GM23338 (cell line): ENCODE measurements around the gene AHNAK. TPM values are rescaled to one million over a fixed set of nuclear protein-coding genes. Genes with fewer than 3 reads are reported as not detected.
"Not testable (repeated sequence)": the region's sequence is repeated elsewhere in the genome, so short reads cannot be mapped to it uniquely, and the experiment has no call there.

Experiments
- ATAC-seq: fragments of 200-7000 bp; cut with Tn5 transposase; 3 replicates; pipeline ENCODE4 v1.9.1; 2020
- DNase-seq: peaks from one replicate; pipeline ENCODE4 v3.0.0-alpha.2; 2015; ENCODE audit warnings: low spot score
- H2AFZ ChIP-seq: fragments of 200-600 bp; sonication (generic); 2 replicates; pipeline ENCODE4 v1.8.0; 2016; ENCODE audit warnings: antibody characterized with exemption, mild to moderate bottlenecking, moderate library complexity
- H3F3A ChIP-seq: fragments of 200-600 bp; sonication (generic); replicated peaks from 2 replicates; pipeline ENCODE4 v1.8.0; 2017; ENCODE audit warnings: antibody characterized with exemption, mixed run types, low read depth
- H3K27ac ChIP-seq: fragments of 200-600 bp; sonication (generic); 2 replicates; pipeline ENCODE4 v1.6.1; 2016; ENCODE audit warnings: low read depth
- H3K27me3 ChIP-seq: fragments of 200-600 bp; sonication (generic); 2 replicates; pipeline ENCODE4 v1.8.0; 2016; ENCODE audit warnings: mild to moderate bottlenecking, mixed run types, moderate library complexity; ENCODE audit not compliant: insufficient read depth
- H3K36me3 ChIP-seq: fragments of 200-600 bp; sonication (generic); 2 replicates; pipeline ENCODE4 v1.8.0; 2016; ENCODE audit warnings: mild to moderate bottlenecking; ENCODE audit not compliant: insufficient read depth
- H3K4me1 ChIP-seq: fragments of 200-600 bp; sonication (generic); 2 replicates; pipeline ENCODE4 v1.8.0; 2016; ENCODE audit warnings: mild to moderate bottlenecking, moderate library complexity; ENCODE audit not compliant: insufficient read depth
- H3K4me2 ChIP-seq: fragments of 200-600 bp; sonication (generic); 2 replicates; pipeline ENCODE4 v1.7.1; 2017; ENCODE audit warnings: mixed run types
- H3K4me3 ChIP-seq: fragments of 200-600 bp; sonication (generic); 2 replicates; pipeline ENCODE4 v1.6.1; 2016; ENCODE audit warnings: mixed run types
- H3K79me2 ChIP-seq: fragments of 200-600 bp; sonication (generic); replicated peaks from 2 replicates; pipeline ENCODE4 v1.8.0; 2017; ENCODE audit warnings: mild to moderate bottlenecking; ENCODE audit not compliant: insufficient read depth
- H3K9me2 ChIP-seq: fragments of 200-600 bp; sonication (generic); 2 replicates; pipeline ENCODE4 v1.8.0; 2017; ENCODE audit not compliant: insufficient read depth
- H4K20me1 ChIP-seq: fragments of 200-600 bp; sonication (generic); replicated peaks from 2 replicates; pipeline ENCODE4 v1.8.0; 2017; ENCODE audit warnings: mild to moderate bottlenecking; ENCODE audit not compliant: insufficient read depth
- H3K27ac Mint-ChIP-seq: 2 replicates; pipeline ENCODE4 v1.8.0; 2020; ENCODE audit warnings: inconsistent platforms, mild to moderate bottlenecking, moderate library complexity, mixed read lengths
- H3K27me3 Mint-ChIP-seq: 3 replicates; pipeline ENCODE4 v1.8.0; 2022; ENCODE audit warnings: low read depth, mild to moderate bottlenecking, moderate library complexity, mixed read lengths, inconsistent platforms; ENCODE audit not compliant: insufficient read depth, poor library complexity
- H3K36me3 Mint-ChIP-seq: 3 replicates; pipeline ENCODE4 v1.8.0; 2021; ENCODE audit warnings: low read depth, mild to moderate bottlenecking, inconsistent platforms, moderate library complexity, mixed read lengths
- H3K4me1 Mint-ChIP-seq: 3 replicates; pipeline ENCODE4 v1.8.0; 2020; ENCODE audit warnings: mild to moderate bottlenecking, inconsistent platforms, mixed read lengths
- H3K4me3 Mint-ChIP-seq: 3 replicates; pipeline ENCODE4 v1.8.0; 2021; ENCODE audit warnings: moderate library complexity, mild to moderate bottlenecking, inconsistent platforms, mixed read lengths
- H3K9me3 Mint-ChIP-seq: 3 replicates; pipeline ENCODE4 v1.8.0; 2020; ENCODE audit warnings: moderate library complexity, mild to moderate bottlenecking, inconsistent platforms, mixed read lengths
- CREB1 ChIP-seq: fragments of 250-450 bp; sonication (Bioruptor Pico); IDR thresholded peaks from 2 replicates; pipeline ENCODE4 v1.5.0; 2020; ENCODE audit warnings: low read depth, mild to moderate bottlenecking, moderate library complexity
- CTCF ChIP-seq, 2 experiments: fragments of 200-600 bp in 1 of 2; sonication (generic) in 1 of 2; conservative IDR thresholded peaks; 2 replicates each; pipeline versions ENCODE4 v1.5.1 to v1.6.1; 2016 to 2017; ENCODE audit warnings: antibody characterized with exemption in 2 of 2, low read depth in 2 of 2, mild to moderate bottlenecking in 2 of 2, moderate library complexity in 1 of 2
- ETS1 ChIP-seq: IDR thresholded peaks from 2 replicates; pipeline ENCODE4 v1.6.1; 2016; ENCODE audit warnings: antibody characterized with exemption
- JUNB ChIP-seq: IDR thresholded peaks from one replicate; pipeline ENCODE4 v1.6.1; 2016; ENCODE audit warnings: antibody characterized with exemption; ENCODE audit not compliant: unreplicated experiment
- NANOG ChIP-seq: IDR thresholded peaks from 2 replicates; pipeline ENCODE4 v1.6.1; 2016; ENCODE audit warnings: antibody characterized with exemption, borderline replicate concordance
- POLR2AphosphoS5 ChIP-seq: IDR thresholded peaks from 2 replicates; pipeline ENCODE4 v1.6.1; 2016; ENCODE audit warnings: antibody characterized with exemption, low read depth
- STAT1 ChIP-seq: IDR thresholded peaks from one replicate; pipeline ENCODE4 v1.6.1; 2016; ENCODE audit warnings: antibody characterized with exemption; ENCODE audit not compliant: unreplicated experiment
- ZNF331 ChIP-seq: fragments of 250-450 bp; sonication (Bioruptor Pico); IDR thresholded peaks from 2 replicates; pipeline ENCODE4 v1.5.0; 2020; ENCODE audit warnings: low read depth, mild to moderate bottlenecking, moderate library complexity
- polyA plus RNA-seq: library from polyadenylated mRNA; unstranded; fragments of >200 nt; fragmentation: Nextera tagmentation; extraction: Ambion mirVana; gene quantifications from 2 replicates; pipeline ENCODE4 v1.2.1, GENCODE V29; 2016
- total RNA-seq: library from RNA; depleted of rRNA; stranded (reverse); fragments of >200 nt; shearing (Covaris generic); gene quantifications from 2 replicates; pipeline ENCODE4 v1.2.3, GENCODE V29; 2014
- TF ChIP-seq, protein P1 (sequence below): IDR thresholded peaks from one replicate; pipeline ENCODE4 v1.6.1; 2018; ENCODE audit warnings: antibody characterized with exemption; ENCODE audit not compliant: unreplicated experiment

AHNAK gene
- total and polyA plus RNA-seq, 2 experiments from 2014 or later, result 0.91 to 2.1 TPM

GRCh38 chr11:62591448-62592145, 45.0 kb upstream of the AHNAK start, which contains the start of gene TUT1:
Gene TUT1, minus strand, starts transcription at chr11:62591523. Its CDS starts 38 bp downstream, at chr11:62591485.
- H3K27me3 Mint-ChIP-seq, result peaks cover 23% of the 10 kb centered on the region
- peaks cover 57% of the 10 kb centered on the region for H3F3A ChIP-seq
- H3K36me3 Mint-ChIP-seq, result peaks cover 58% of the 10 kb centered on the region
- H3K4me1 Mint-ChIP-seq, result peaks cover 18% of the 10 kb centered on the region
- H3K36me3 ChIP-seq, result peaks cover 32% of the 10 kb centered on the region
- peak within 1 kb of the TSS; percentile 78 for H3K4me3 ChIP-seq
- H2AFZ ChIP-seq, result peak within 1 kb of the TSS; percentile 9; the same call in 1 of the 2 replicates
- no peaks in the 10 kb centered on the region for H3K9me2 ChIP-seq
- H4K20me1 ChIP-seq, result peaks cover 12% of the 10 kb centered on the region; the same call in 1 of the 2 replicates
- peak within 1 kb of the TSS; percentile 99 for H3K4me2 ChIP-seq
- H3K4me1 ChIP-seq, result peaks cover 12% of the 10 kb centered on the region; the same call in 1 of the 2 replicates
- ATAC-seq, result peak; percentile 90
- TF ChIP-seq NANOG (peak; percentile 49; the same call in 1 of the 2 replicates), ZNF331 (CRISPR knock-in tag) (no peak), ETS1 (peak; percentile 90), POLR2AphosphoS5 (peak; percentile 90), CREB1 (CRISPR knock-in tag) (peak; percentile 98), STAT1 (no peak)
- TF ChIP-seq, protein P1, sequence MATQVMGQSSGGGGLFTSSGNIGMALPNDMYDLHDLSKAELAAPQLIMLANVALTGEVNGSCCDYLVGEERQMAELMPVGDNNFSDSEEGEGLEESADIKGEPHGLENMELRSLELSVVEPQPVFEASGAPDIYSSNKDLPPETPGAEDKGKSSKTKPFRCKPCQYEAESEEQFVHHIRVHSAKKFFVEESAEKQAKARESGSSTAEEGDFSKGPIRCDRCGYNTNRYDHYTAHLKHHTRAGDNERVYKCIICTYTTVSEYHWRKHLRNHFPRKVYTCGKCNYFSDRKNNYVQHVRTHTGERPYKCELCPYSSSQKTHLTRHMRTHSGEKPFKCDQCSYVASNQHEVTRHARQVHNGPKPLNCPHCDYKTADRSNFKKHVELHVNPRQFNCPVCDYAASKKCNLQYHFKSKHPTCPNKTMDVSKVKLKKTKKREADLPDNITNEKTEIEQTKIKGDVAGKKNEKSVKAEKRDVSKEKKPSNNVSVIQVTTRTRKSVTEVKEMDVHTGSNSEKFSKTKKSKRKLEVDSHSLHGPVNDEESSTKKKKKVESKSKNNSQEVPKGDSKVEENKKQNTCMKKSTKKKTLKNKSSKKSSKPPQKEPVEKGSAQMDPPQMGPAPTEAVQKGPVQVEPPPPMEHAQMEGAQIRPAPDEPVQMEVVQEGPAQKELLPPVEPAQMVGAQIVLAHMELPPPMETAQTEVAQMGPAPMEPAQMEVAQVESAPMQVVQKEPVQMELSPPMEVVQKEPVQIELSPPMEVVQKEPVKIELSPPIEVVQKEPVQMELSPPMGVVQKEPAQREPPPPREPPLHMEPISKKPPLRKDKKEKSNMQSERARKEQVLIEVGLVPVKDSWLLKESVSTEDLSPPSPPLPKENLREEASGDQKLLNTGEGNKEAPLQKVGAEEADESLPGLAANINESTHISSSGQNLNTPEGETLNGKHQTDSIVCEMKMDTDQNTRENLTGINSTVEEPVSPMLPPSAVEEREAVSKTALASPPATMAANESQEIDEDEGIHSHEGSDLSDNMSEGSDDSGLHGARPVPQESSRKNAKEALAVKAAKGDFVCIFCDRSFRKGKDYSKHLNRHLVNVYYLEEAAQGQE, result peak; percentile 58
- DNase-seq, result peak; percentile 100
- peak within 1 kb of the TSS; percentile 81 for H3K27ac ChIP-seq
- H3K9me3 Mint-ChIP-seq, result peaks cover 4% of the 10 kb centered on the region; the same call in 2 of the 3 replicates
- H3K4me3 Mint-ChIP-seq, result peak within 1 kb of the TSS; percentile 98
- H3K27ac Mint-ChIP-seq, result peak within 1 kb of the TSS; percentile 95
- no peaks in the 10 kb centered on the region for H3K27me3 ChIP-seq
- H3K79me2 ChIP-seq, result peaks cover 19% of the 10 kb centered on the region

DNA sequence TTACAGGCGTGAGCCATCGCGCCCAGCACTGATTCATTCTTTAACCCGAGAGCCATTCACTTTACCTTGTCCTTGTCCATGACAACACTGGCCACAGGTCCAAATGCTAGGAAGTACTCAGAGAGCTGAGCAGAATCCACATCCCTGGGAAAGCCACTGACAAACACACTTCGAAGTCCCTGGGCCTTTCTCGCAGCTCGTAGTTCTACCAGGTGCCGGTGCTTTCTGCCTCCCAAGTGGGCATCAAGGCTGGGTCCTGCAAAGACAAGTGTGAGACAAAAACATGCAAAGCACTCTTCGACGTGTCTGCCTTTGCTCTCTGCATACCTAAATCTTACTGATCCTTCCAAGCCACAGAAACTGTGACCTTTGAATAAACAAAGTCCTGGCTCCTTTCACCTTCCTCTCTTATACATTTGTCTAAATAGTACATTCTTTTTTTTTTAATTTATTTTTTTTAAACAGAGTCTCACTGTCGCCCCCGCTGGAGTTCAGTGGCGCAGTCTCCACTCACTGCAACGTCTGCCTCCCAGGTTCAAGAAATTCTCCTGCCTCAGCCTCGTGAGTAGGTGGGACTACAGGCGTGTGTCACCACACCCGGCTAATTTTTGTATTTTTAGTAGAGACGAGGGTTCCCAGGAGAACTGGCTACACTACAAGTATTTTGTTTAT, 42.5 kb upstream of the AHNAK start:
- H3K36me3 ChIP-seq, result peaks cover 10% of the 10 kb centered on the region
- H3K9me3 Mint-ChIP-seq, result peaks cover 4% of the 10 kb centered on the region; the same call in 2 of the 3 replicates
- peaks cover 45% of the 10 kb centered on the region for H3K36me3 Mint-ChIP-seq
- H3K27me3 ChIP-seq, result no peaks in the 10 kb centered on the region
- H3K27ac Mint-ChIP-seq, result no peak overlapping the region
- peaks cover 18% of the 10 kb centered on the region for H3K4me1 Mint-ChIP-seq
- H3K9me2 ChIP-seq, result no peaks in the 10 kb centered on the region
- DNase-seq (peak; percentile 55), ATAC-seq (no peak)
- no peaks in the 10 kb centered on the region; the same call in 1 of the 2 replicates for H4K20me1 ChIP-seq
- peak; percentile 37 to 51; a peak in 3 of 4 replicates for TF ChIP-seq CTCF (conservative IDR thresholded peaks at IDR 0.05; ENCODE audit: low read depth in 2 of 2)
- TF ChIP-seq JUNB, result no peak
- H3K4me2 ChIP-seq, result no peak overlapping the region
- H3K4me1 ChIP-seq, result peaks cover 12% of the 10 kb centered on the region; the same call in 1 of the 2 replicates
- peaks cover 24% of the 10 kb centered on the region for H3K79me2 ChIP-seq
- H3K4me3 ChIP-seq, result no peak overlapping the region
- no peak overlapping the region for H2AFZ ChIP-seq
- H3K27me3 Mint-ChIP-seq, result peaks cover 18% of the 10 kb centered on the region
- peak overlapping the region; percentile 98 for H3K4me3 Mint-ChIP-seq
- no peak overlapping the region for H3K27ac ChIP-seq
- peaks cover 43% of the 10 kb centered on the region for H3F3A ChIP-seq

- H3K27ac Mint-ChIP-seq, H3K4me3 ChIP-seq, H4K20me1 ChIP-seq, H3K9me2 ChIP-seq, ATAC-seq, H3K27me3 ChIP-seq, H3K4me1 ChIP-seq, H3K27ac ChIP-seq, H3K27me3 Mint-ChIP-seq, H3K9me3 Mint-ChIP-seq, H3K4me3 Mint-ChIP-seq, DNase-seq, H3K4me2 ChIP-seq, H2AFZ ChIP-seq, H3K4me1 Mint-ChIP-seq: not testable (repeated sequence)
- H3K36me3 ChIP-seq, result peaks cover 10% of the 10 kb centered on the region
- H3K36me3 Mint-ChIP-seq, result peaks cover 52% of the 10 kb centered on the region
- peaks cover 27% of the 10 kb centered on the region for H3K79me2 ChIP-seq
- H3F3A ChIP-seq, result peaks cover 22% of the 10 kb centered on the region; the same call in 1 of the 2 replicates
These were observed 38.8 kb upstream of the AHNAK start for GRCh38 chr11:62585356-62585755.
